Superior temporal gyrus (tissue), 1 donor: Measurements from ENCODE around the gene ZNF146.
"Not testable (repeated sequence)": the region's sequence is repeated elsewhere in the genome, so short reads cannot be mapped to it uniquely, and the experiment has no call there.

ENCODE experiments used
- DNase-seq: peaks from one replicate; pipeline ENCODE4 v3.0.0-alpha.2; 2016; ENCODE audit errors: extremely low spot score

Gene ZNF146

GRCh38 chr19:36214386-36215275 lies at the start of gene ZNF146, which contains the start of gene ZNF565:
Gene ZNF146 (plus strand): TSS chr19:36215106. CDS start chr19:36236441, 21,335 bp downstream.
Gene ZNF565 (minus strand): TSS chr19:36214665. CDS start chr19:36201985, 12,680 bp downstream.
- peak; percentile 99 for DNase-seq

GRCh38 chr19:36169084-36169760 lies 45.7 kb upstream of the ZNF146 start:
- no peak for DNase-seq

GRCh38 chr19:36172852-36173251 lies 42.1 kb upstream of the ZNF146 start:
- no peak for DNase-seq

- not testable (repeated sequence) for DNase-seq
These were observed 41.1 kb upstream of the ZNF146 start for GRCh38 chr19:36173846-36174245.

GRCh38 chr19:36179077-36179476 lies 35.8 kb upstream of the ZNF146 start:
- not testable (repeated sequence) for DNase-seq

- no peak for DNase-seq
These were observed 32.2 kb upstream of the ZNF146 start for GRCh38 chr19:36182612-36183244.

GRCh38 chr19:36183245-36183628 lies 31.7 kb upstream of the ZNF146 start:
- DNase-seq = no peak

- not testable (repeated sequence) for DNase-seq
These were observed 28.2 kb upstream of the ZNF146 start for GRCh38 chr19:36186722-36187121.

- DNase-seq = no peak
These were observed 18.7 kb upstream of the ZNF146 start for GRCh38 chr19:36196249-36196648.

- peak; percentile 96 for DNase-seq
These were observed 16.8 kb upstream of the ZNF146 start for GRCh38 chr19:36198119-36198518.

GRCh38 chr19:36201684-36202083 lies 13.2 kb upstream of the ZNF146 start:
- no peak for DNase-seq

GRCh38 chr19:36203293-36203692 lies 11.6 kb upstream of the ZNF146 start:
- DNase-seq = no peak

GRCh38 chr19:36207605-36208252 lies 7.2 kb upstream of the ZNF146 start:
- no peak for DNase-seq

- no peak for DNase-seq
These were observed 5.5 kb upstream of the ZNF146 start for GRCh38 chr19:36209372-36209771.

- no peak for DNase-seq
These were observed 4.4 kb upstream of the ZNF146 start for GRCh38 chr19:36210497-36210896.

- DNase-seq = no peak
These were observed 2.0 kb upstream of the ZNF146 start for GRCh38 chr19:36212895-36213294.

- no peak for DNase-seq
These were observed 594 bp downstream of the ZNF146 start for GRCh38 chr19:36215276-36216123.

- DNase-seq = no peak
These were observed 6.6 kb downstream of the ZNF146 start for GRCh38 chr19:36221474-36221873.

- DNase-seq = no peak
These were observed 7.6 kb downstream of the ZNF146 start for GRCh38 chr19:36222503-36222902.

- no peak for DNase-seq
These were observed 10.4 kb downstream of the ZNF146 start for GRCh38 chr19:36225219-36225892.
